ENCODE data around the gene ZNF546.

DNA sequence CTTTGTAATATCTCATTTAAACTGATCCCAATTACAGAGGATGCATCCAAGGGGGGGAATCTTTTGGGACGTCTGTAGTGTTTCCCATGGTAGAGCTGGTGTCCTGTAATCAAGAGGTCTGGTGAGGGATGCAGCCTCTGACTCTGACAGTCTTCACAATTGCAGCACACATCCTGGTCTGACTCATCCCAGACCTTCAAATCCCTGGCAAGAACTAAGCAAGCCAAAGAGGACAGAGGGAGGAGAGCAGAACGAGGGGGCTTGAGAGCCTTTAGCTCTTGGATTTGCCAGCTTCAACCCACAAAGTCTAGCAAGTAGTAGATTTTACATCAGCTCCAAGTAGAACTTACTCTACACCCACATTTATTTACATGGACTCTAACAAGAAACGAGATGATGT is 45.2 kb upstream of the ZNF546 start:
- TF ChIP-seq, protein P1, sequence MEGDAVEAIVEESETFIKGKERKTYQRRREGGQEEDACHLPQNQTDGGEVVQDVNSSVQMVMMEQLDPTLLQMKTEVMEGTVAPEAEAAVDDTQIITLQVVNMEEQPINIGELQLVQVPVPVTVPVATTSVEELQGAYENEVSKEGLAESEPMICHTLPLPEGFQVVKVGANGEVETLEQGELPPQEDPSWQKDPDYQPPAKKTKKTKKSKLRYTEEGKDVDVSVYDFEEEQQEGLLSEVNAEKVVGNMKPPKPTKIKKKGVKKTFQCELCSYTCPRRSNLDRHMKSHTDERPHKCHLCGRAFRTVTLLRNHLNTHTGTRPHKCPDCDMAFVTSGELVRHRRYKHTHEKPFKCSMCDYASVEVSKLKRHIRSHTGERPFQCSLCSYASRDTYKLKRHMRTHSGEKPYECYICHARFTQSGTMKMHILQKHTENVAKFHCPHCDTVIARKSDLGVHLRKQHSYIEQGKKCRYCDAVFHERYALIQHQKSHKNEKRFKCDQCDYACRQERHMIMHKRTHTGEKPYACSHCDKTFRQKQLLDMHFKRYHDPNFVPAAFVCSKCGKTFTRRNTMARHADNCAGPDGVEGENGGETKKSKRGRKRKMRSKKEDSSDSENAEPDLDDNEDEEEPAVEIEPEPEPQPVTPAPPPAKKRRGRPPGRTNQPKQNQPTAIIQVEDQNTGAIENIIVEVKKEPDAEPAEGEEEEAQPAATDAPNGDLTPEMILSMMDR (IDR thresholded peaks at IDR 0.05; ENCODE audit: extremely low read depth in 1 of 2, insufficient read depth in 1 of 2, low read depth in 1 of 2, low read length in 2 of 2), result no peak
- no peak for TF ChIP-seq POLR2A (IDR thresholded peaks at IDR 0.05; ENCODE audit: low read depth, low read length)

Data from endothelial cell of umbilical vein (primary cell).